UCSD-AML1 (cell line): ENCODE results near the gene FBXW8.

Experiments
- DNase-seq: peaks from one replicate; lab custom pipeline; 2025; ENCODE audit not compliant: unreplicated experiment; lab: John Stamatoyannopoulos, UW

Gene FBXW8, protein sequence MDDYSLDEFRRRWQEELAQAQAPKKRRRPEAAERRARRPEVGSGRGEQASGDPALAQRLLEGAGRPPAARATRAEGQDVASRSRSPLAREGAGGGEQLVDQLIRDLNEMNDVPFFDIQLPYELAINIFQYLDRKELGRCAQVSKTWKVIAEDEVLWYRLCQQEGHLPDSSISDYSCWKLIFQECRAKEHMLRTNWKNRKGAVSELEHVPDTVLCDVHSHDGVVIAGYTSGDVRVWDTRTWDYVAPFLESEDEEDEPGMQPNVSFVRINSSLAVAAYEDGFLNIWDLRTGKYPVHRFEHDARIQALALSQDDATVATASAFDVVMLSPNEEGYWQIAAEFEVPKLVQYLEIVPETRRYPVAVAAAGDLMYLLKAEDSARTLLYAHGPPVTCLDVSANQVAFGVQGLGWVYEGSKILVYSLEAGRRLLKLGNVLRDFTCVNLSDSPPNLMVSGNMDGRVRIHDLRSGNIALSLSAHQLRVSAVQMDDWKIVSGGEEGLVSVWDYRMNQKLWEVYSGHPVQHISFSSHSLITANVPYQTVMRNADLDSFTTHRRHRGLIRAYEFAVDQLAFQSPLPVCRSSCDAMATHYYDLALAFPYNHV

DNA sequence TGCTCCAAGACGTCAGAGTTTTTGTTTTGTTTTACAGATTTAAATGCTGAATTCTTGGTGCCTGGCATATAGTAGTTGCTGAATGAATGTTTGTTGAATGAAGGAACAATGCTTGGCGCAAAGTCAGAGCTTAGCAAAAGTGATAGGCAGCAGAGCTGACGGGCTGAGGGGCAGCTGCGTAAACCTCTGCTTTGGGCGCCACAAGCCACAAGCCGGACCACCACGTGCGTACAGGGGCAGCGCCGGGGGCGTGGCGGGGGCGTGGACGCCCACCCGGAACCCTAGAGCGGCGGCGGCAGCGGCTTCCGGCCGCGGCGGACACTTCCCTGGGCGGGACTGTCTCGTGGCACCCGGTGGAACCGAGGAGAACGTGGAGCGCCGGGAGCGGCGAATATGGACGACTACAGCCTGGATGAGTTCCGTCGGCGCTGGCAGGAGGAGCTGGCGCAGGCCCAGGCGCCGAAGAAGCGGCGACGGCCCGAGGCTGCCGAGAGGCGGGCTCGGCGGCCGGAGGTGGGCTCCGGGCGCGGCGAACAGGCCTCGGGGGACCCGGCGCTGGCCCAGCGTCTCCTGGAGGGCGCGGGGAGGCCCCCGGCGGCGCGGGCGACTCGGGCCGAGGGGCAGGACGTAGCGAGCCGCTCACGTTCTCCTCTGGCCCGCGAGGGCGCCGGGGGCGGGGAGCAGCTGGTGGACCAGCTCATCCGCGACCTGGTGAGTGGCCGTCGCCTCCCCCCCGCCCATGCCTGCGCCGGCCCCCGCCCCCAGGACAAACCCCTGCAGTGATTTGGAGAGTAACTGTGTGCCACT, at the start of gene FBXW8:
Gene FBXW8 (plus strand): TSS at position 306 of the 807 bp plus-strand sequence. CDS start 88 bp downstream, at position 394.
- DNase-seq = peak; percentile 84

DNA sequence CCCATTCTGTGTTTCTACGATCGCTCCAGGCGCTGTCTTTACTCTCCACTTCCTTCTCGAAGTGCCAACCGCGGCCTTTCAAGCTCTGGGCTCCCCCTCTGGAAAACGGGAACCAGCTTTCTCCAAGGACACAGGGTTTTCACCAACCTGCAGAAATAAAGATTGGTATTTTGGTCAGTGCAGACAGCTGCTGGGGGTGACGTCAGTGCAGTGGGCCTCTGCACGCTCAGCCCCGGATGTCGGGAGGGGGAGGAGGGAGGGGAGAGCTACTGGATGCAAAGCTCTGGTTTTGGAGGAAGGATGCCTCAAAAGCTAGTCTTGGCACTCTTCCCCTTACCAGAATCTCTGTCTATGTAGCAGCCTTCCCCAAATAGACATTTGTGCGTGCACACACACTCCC, 49.4 kb upstream of the FBXW8 start:
- DNase-seq = peak; percentile 48

- no peak for DNase-seq
Measured at GRCh38 chr12:116862167-116862566, 48.6 kb upstream of the FBXW8 start.

DNA sequence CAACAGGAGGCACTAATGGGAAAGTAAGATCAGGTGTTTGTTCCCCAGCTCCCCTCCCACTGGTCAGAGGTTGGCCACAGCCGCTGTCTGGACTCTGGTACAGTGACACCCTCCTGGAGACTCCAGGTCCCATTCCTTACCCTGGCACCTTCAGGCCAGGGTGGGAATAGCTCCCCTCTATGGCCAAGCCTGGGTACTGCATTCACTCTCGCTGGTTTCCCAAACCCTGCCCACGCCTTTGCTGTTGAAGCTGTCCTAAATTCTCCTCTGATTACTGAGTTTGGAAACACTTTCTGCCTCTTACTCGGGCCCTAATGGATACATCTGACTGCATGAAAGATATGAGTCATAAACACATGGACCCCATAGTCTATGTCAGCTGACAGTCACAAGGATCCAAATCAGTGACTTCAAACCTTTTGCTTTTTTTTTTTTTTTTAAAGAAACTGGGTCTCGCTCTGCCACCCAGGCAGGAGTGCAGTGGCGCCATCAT, 47.4 kb upstream of the FBXW8 start:
- DNase-seq = no peak

- no peak for DNase-seq
Measured at GRCh38 chr12:116864371-116865160, 46.2 kb upstream of the FBXW8 start.

DNA sequence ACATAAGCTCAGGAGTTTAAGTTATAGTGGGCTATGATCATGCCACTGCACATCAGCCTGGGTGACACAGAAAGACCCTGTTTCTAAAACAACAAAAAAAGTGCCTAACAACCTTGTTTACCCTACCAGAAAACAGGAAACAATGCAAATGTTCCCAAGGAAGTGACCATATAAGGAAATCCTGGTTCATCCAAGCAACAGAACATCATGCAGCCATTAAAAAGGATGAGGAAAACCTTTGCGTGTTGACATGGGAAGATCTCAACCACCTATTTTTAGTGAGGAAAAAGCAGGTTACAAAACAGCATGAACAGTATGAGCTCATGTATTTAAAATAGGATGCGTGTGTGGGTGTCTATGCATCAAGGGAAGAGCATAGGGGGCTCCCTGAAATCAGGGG, 43.2 kb upstream of the FBXW8 start:
- no peak for DNase-seq

DNA sequence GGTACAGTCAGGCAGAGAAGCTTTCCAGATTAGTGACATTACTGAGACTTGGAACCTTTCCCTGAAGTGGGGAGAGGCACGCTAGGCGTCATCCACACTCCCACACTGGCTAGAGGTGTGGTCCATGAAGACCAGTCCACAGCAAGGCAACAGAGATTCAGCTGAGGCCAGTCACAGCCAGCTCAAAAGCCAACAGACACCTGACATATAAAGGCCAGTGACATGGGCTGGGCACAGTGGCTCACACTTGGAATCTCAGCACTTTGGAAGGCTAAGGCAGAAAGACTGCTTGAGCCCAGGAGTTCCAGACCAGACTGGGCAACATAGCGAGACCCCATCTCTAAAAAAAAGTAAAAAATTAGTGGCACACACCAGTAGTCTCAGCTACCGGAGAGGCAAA, 40.4 kb upstream of the FBXW8 start:
- no peak for DNase-seq

DNA sequence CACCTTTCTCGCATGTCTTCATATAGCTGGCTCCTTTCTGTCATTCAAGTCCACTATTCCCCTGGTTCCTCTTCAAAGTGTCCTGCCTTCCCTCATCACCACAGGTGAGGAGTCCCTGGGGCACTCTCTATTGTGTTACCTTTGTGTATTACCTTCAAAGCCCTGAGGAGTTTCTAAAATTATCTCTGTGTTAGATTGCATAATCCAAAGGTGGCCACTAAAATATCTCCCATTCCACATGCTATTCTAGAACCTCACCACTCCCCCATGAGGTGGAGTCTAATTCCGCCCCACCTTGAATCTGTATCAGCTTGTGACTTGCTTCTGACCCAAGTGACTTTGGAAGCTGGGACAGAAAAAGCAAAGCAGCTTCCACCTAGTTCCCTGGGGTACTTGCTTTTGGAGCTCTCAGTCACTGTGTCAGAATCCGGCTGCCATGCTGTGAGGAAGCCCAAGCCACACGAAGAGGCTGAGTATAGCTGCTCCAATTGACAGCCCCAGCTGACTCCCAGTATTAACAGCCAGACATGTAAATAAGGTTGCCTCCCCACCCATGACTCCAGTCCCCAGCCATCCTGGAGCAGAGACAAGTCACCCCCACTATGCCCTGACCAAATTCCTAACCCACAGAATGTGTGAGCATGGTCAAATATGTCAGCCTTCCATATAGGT, 36.3 kb upstream of the FBXW8 start:
- DNase-seq = no peak

DNA sequence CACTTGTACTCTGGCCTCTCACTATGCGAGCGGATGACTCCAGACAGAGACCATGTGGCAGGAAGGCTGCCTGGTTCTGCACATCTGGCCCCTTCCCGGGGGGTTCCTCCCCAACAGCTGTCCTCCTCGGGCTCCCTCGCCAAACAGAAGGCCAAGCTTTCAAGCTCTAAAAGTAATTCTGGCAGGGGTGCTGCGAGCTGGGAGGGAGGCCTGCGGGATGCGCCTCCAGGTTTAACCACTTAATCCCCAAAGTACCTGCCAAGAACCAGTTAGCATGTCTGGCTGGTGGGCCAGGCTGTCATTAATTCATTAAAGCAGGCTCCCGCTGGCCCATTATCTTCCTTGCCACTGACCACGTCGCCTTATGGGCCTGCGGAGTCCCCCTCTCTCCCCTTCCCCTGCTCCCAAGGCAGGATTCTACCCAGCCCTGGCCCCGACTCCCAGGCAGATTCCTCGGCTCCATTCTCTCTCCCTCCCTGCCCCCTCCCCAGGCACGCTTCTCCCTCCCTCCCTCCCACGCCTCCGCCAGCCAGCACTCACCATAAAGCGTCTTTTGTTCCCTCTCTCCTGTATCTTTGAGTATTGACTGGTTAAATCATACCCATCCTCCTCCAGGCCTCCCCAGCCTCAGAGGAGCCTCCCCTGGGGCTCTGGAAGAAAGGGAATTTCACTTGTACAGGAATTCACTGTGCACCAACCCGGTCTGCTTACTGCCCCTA, 34.4 kb upstream of the FBXW8 start:
- no peak for DNase-seq

DNA sequence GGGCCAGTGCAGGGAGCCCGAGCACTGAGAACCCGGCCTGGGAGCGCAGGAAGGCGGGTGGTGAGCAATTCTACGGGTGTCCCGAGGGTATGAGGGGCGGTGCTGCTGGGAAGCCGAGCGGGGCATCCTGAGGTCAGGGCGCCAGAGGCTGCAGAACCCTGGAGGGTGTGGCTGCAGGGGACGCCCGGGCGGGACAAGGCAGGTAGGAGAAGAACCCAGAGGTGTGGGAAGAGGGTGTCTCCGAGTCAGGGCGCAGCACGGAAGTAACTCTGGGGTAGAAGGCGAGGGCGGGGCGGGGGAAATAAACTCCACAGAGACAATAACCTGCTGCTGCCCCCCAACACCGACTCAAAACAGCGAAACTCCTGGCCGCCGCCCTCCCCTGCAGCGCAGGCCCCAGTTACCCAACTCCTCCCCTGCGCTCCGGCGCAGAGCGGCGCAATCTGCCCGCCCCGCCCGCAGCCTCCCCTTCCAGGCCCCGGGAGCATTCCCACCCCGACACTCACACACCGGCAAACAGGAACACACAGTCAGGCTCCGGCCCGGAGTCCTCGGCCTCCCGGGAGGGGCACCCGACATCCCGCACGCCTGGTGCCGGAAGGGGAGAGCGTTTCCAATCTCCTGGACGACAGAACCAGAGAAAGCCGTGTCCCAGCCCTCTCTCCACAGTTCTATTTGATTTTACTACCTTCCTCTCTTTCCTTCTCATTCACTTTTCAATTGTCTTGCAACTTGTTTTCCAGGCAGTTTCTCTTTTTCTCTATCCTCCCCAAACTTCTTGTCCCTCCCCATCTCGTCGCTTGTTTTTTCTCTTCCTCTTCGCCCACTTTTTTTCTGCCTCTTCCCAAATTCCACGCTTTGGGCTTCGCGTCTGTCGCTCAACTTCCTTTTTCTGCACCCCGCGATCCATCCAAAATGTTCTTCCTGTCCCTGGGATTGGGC, 31.9 kb upstream of the FBXW8 start:
- DNase-seq = no peak

DNA sequence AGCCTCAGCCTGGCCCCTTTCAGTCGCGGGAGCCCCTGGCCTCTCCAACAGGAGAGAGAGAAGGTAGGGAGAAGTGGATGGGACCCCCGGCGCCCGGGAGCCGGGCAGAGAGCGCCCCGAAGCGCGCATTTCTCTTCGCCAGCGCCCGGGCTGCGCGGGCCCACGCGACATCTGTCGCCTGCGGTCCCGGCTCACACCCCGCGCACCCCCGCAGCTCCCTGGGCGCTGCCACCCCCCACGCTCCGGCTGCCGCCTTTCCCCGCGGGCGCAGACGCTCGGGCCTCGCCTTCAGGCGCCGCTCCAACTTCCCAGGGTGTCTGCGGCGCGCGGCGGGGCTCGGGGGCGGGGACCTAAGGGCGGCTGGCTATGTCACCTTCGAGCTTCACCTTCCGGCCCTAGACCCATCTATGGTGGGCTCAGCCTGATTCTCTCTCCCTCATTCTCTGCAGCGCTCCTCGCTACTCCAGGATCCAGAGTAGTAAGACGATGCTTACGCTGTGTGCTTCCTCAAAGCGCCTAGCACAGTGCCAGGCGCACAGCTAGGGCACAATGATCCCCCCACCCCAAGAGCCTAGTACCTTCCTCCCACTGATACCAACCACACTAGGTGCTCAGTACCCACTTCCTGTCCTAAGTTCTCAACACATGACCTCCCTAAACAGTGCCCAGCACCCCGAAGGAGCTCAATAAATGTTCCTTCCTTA, 31.1 kb upstream of the FBXW8 start:
- no peak for DNase-seq

GRCh38 chr12:116880213-116880816, 30.4 kb upstream of the FBXW8 start:
- DNase-seq = no peak

DNA sequence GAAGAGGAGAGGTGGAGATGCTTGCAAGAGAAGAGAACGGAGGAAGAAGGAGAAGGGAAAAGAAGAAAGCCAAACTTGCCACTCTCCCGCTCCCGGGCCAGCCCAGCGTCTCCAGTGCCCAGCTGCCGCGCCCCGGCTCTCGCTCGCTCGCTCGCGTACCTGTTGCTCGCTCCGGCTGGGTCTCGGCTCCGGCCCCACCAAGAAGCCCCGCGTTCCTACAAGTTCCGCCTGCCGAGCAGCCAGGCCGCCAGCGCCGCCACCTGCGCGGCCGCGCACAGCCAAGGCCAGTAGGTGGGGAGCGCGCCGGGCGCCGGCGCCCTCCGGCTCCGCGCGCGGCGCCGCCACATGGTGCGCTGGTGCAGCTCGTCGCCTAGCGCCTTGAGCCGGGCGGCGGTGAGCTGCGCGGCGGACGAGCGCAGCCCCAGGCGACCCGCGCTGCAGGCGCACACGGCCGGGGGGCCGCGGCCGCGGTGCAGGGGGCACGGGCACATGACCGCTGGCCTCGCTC, 29.9 kb upstream of the FBXW8 start:
- DNase-seq = peak; percentile 41

DNA sequence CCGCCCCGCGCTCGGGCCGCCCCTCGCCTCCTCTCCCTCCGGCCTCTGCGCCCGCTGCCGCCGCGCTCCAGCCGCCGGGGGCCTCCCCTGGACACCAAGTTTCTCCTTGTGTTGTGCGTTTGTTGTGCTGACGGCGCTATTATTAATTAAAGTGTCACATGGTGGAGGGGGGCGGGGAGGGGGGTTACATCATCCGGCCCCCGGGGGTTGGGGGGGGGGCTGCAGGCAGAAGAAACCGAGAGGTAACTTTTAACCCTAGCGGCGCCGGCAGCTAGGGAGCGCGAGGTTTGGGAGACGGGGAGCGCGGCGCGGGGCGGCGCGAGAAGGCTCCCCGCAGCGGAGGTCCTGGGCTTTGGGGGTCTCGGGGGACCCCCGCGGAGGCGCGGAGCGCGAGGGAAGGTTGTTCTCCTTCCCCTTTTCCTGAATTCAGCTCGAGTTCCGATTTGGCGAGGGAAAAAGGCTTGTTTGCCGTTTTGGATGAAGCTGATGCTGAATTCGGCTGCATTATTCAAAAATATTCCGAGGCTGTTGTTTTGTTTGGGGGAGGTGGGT, 29.3 kb upstream of the FBXW8 start, which contains the start of gene HRK:
Gene HRK (minus strand): TSS at position 117 of the 552 bp plus-strand sequence. CDS start 134 bp downstream, outside the sequence.
- no peak for DNase-seq

- no peak for DNase-seq
Measured at GRCh38 chr12:116881877-116882507, 28.8 kb upstream of the FBXW8 start.

DNA sequence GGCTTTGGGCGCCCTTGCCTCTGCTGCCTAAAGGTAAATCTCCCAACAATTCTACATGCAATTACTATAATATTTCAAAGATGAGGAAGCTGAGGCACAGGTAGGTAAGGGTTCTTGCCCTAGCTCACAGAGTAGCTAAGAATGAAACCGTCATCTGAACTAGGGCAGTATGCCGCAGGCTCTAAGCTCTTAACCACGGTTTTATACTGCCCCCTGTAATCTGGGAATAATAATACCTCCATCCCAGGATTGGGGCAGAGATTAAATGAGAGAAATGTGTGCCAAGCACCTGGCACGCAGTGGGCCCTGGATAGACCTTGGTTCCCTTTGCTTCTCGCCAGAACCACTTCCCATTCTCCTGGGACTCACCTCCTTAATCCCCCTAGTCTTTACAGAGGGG, 28.0 kb upstream of the FBXW8 start:
- no peak for DNase-seq
